A549 treated with Hydrocortisone at 1 μM for 4 hours (cell line): Measurements from ENCODE around the gene BMP3. TPM values are rescaled to one million over a fixed set of nuclear protein-coding genes. Genes with fewer than 3 reads are reported as not detected.

ENCODE experiments used
- total RNA-seq: library from RNA; stranded (reverse); fragments of 200-300 nt; extraction: Qiagen RNA extraction; gene quantifications from 5 replicates; pipeline ENCODE4 v1.2.3, GENCODE V29; 2022

Gene BMP3, protein sequence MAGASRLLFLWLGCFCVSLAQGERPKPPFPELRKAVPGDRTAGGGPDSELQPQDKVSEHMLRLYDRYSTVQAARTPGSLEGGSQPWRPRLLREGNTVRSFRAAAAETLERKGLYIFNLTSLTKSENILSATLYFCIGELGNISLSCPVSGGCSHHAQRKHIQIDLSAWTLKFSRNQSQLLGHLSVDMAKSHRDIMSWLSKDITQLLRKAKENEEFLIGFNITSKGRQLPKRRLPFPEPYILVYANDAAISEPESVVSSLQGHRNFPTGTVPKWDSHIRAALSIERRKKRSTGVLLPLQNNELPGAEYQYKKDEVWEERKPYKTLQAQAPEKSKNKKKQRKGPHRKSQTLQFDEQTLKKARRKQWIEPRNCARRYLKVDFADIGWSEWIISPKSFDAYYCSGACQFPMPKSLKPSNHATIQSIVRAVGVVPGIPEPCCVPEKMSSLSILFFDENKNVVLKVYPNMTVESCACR
- total RNA-seq = not detected in 5 replicates

DNA sequence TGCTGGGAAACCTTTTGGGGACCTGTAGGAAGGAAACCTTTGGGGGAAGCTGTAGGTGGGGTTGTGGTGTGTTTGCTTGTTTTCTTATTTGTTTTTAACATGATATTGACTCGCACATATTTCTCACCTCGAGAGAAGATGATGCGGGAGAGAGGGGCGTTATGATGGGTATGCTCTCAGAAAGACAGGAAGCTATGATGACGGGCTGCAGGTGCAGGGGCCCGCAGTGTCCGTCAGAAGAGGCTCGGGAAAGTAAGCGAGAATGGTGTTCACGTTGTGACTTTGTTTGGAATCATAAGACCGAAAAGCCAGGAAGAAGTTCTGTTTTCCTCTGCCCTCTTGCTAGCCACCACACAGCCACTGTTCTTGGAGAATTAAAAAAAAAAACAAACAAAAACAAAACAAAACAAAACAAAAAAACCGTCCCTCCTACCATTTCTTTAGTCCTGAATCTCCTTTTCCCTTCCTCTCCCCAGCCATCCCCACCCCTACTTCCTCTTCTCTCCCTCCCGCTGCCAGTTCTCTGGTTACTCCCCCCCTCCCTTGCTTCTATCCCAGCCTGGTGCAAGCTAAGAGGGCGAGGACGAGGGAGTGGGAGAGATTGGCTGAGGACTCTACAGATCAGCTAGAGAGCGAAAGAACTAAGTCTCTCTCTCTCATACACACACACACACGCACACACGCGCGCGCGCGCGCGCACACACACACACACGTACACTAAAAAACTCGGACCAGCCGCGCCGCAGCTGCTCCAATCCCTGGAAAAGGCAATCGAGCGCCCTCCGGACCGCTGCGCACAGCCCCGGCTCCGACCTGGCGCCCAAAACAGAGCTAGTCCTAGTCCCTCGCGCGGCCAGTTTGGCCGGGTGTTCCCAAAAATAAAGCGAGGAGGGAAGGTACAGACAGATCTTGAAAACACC lies at the start of gene BMP3:
Gene BMP3 (plus strand): TSS at position 648 of the 920 bp plus-strand sequence. CDS start 577 bp downstream, outside the sequence.

Other genes with a start within 250 kb of the BMP3 start
- gene PRKG2, start 184.5 kb downstream of the BMP3 start, total RNA-seq = 0.37 to 1.1 TPM (median 0.81 TPM) in 5 replicates